Urothelium cell line (cell line): ENCODE data around the gene TRIM8.

Source experiments
- DNase-seq: peaks from one replicate; pipeline ENCODE4 v3.0.0; 2011; ENCODE audit warnings: low spot score, mixed read lengths
- FAIRE-seq: peaks from 2 replicates; lab custom pipeline; 2011; peaks lifted over from hg19 to GRCh38; lab: Jason Lieb, UNC

The TRIM8 gene

DNA sequence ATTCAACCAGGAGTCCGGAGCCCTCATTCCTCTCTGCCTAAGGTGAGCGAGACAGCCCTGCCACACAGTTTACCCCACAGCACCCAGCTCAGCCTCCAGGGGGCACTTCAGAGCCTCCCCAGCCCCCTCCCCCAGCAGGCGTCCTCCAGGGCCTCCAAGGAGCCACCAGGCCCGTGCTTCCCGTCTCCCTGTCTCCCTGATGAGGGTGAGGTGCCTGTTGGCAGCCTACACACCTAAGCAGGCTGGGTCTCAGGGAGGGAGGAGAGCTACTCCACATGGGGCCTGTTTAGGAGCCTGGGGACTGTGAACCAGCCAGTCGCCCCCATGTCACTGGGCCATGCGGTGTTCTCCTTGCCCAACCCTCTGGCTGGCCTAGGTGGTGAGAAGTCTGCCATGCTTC, 28.9 kb upstream of the TRIM8 start:
- FAIRE-seq (no peak), DNase-seq (no peak)

DNA sequence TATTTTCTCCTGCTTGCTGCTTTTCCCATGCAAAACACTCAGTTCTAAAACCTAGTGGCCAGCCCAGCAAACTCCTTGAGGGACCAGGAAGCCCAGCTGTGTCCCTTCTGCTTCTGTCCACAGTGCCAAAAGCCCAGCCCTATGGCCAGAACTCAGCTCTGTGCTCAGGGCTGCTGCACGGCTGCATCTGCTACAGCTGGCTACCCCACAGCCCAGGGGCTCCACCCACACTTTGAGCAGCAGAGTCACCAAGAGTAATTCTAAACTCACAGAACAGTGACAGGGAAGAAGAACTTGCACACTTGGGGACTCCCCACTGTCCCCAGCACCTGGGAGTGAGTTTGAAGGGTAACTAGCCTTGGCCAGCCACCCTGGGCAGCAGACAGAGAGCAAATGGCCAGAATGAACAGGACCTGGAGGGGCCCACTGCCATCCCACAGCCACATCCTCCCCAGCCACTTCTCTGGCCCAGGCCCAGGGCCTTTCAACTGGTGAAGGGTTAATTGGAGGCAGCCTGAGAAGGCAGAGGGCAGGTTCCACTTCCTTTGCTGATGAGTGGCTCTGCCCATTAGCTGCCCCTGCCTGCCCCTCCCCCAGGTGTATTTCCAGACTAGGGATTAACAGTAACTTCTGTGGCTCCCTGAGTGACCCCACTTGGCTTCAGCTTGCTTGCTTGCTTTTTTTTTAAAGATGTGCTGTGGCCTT, 28.1 kb upstream of the TRIM8 start:
- no peak for FAIRE-seq
- DNase-seq: no peak

DNA sequence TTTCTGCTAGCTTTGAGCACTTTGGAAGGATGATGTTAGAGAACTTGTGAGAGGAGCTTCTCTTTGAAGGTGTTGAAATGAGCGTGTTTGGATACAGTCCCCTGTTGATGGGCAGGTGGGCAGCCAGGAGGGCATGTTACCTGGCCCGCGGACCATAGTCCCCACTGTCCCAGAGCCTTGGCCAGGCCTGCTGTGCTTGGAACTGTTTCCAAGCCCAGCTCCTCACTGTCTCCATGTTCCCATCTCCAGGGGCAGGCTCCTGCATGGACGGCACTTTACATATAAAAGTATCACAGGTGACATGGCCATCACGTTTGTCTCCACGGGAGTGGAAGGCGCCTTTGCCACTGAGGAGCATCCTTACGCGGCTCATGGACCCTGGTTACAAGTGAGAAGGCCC, 27.2 kb upstream of the TRIM8 start:
- DNase-seq (no peak), FAIRE-seq (no peak)

DNA sequence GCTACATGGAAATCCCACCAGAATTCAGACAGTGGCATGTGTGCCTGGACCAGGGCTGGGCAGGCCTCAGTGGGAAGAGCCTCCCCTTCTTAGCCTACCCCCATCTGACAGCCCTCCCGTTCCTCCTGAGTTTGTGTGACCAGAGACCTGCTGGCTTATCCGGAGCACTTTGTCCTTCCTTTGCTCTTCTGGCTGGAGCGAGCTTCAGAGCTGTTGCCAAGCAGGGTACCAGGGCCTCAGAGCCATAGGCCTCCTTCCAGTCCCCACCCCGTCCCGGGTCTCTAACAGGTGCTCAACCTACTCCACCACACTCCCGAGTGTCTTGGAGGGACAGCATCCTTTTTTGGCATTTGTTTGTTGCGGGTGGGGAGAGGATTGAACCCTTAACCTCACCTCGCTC, 26.5 kb upstream of the TRIM8 start:
- FAIRE-seq: no peak
- DNase-seq: no peak

DNA sequence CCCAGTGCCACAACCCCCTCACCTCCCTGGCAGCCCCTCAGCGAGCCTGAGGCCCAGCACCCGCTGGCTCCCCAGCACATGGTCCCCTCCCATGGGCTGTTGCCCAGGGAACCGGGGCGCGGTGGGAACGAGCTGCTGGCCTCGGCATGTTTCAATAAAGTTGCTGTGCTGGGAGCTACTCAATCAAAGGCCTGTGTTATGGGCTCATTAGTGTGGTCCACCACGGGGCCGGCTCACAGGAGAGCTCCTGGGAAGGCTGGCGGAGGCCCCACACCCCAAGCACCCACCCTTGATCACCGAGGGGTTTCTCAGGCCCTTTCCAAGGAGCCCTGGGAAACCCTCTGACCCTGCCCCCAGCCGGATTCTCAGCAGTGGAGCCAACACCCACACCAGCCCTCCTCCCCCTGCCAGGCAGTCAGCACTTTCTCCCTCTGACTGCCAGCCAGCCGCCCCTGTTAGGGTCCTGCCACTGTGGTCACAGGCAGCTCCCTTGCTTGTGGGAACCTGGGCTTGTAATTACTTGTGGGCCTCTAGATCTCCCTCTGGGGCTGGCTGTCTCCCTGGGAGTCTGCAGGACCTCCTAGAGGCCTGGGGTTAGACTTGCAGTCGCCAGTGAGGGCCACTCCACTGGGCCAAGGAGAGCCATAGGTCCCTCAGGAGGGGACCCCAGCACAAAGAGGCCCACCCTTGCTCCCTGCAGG, 24.8 kb upstream of the TRIM8 start:
- FAIRE-seq (no peak), DNase-seq (no peak)

DNA sequence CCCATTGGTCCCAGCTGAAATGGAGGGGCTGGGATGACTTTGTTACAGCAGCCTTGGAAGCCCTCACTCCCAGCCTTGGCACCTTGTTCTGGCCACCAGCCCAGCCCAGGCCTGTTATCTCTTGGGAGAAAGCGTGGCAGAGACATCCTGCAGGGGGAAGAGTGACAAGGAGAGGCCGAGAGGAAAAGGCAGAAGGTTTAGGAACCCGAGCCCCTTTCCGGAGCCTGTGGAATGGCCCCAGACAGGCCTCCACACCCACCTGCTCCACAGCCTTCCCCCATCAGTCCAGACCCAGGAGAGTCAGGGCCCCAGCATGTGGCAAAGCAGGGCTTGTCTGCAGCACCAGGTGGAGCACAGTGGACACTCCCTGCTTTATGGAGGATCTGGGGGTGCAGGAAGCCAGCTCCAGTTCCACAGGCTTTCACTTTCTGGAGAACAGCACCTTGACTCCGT, 24.1 kb upstream of the TRIM8 start:
- DNase-seq: no peak
- no peak for FAIRE-seq

DNA sequence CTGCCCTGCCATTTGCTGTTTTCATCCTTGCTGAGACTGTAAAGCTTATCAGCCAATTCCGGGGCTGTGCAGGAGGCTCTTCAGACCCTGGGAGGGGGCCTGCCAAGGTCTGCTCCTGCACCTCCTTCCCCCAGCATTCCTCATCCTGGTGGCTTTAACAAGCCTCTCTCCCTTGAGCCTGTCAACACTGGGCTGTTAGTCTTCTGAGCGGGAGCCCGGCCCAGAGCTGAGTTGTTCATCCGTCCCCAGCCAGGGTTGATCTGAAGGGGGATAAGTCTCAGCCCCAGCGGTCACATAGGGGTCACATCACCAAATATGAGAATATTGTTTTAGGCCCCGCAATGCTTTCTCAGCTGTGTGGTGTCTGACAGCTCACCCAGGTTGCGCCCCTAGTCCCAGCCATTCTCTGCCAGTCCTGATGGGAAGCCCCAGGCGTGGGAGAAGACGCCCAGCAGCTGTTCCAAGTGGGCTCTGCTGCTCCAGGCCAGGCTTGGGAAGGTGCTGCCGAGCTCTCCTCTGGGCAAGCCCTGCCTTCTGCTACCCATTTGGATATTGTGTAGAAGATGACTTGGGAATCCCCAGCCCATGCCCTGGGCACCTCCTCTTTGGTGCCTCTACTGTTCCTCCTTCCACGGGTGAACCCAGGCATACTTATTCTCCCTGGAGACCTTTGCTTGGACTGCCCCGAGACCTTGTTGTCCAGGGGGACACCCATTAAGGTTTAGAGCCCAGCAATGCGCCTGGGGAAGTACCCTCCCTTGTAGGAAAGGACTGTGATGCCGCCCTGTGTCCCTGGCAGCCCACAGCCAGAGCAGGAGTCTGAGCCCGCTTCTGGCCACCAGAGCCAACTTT, 23.5 kb upstream of the TRIM8 start:
- no peak for DNase-seq
- FAIRE-seq: no peak

DNA sequence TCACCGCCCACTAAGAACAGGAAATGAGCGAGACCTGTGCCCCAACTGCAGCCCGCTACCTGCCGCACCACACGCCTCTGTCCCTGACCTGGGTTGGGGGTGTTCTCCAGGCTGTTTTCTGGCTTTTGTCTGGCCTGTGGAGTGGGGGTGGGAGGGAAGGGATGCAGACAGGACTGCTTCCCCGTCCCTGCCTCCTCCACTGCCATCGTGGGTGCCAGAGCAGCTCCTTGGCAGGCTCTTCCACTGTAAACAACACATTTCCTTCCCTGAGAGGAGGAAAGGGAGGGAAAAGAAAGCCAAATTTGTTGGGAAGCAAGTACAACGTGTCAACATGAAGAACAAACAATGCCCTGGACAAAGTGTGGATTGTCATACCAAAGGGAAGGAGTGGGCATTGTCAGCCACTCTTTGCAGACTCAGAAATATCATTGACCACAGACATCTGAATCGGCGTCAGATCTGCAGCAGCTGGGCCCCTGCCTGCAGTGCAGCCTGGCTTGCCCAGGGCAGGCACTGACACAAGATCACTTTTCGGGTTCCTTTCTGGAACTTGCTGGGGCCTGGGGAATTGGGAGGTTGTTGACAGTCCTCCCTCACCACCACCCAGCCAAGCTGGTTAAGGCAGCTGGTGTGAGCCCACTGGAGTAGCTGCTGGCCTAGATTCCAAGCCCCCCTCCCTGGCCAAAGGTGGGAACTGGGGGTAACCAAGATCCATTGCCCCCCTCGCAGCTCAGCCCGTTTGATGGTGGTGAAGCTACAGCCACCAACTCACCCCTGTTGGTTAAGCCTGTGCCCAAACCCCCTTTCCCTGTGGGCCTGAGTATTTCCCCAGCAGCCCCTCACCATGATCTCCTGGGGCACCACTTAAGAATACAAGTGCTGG, 22.6 kb upstream of the TRIM8 start:
- DNase-seq (no peak), FAIRE-seq (peak; percentile 37)

GRCh38 chr10:102624094-102624493, 20.2 kb upstream of the TRIM8 start:
- no peak for FAIRE-seq
- no peak for DNase-seq

DNA sequence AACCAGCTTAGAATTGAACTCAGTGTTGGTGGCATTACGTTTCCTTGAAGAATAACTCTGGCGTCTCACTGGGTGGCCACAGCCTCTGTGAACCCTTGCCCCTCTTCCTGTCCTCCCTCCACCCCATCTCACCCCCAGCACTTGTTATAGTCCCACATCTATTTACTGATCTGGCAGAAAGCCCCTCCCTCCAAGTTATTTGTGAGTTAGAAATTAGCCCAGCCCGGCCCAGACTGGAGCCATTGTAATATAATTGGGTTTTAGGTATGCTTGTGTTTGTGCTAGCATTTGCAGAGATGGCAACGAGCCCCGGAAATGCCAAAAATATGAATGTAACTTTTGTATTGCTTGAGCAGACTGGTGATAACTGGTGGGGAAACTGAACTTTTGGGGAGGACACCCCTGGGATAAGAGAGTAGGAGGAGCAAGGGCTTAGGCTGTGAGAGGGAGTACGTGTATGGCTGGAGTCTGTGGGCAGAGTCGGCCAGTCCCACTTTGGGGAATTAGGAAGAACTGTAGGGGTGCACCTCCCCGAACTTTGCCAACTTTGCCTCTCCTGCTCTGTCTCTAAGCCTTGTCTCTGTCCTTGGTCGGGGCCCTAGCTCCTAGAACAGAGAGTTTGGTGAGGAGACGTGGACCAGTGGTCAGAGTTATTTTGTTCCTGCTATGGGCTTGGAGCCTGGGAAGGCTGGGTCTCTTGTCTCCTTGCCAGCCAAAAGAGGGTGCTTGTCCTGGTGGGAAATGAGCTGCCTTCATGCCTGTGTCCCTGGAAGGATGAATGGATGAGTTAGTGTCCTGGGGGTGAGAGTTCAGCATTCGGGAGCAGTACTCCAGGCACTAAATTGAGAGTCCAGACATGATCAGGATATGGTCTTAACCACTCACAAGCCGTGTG, 19.3 kb upstream of the TRIM8 start:
- FAIRE-seq (no peak), DNase-seq (no peak)

- DNase-seq: no peak
- no peak for FAIRE-seq
These were observed 18.1 kb upstream of the TRIM8 start for GRCh38 chr10:102626026-102626685.

DNA sequence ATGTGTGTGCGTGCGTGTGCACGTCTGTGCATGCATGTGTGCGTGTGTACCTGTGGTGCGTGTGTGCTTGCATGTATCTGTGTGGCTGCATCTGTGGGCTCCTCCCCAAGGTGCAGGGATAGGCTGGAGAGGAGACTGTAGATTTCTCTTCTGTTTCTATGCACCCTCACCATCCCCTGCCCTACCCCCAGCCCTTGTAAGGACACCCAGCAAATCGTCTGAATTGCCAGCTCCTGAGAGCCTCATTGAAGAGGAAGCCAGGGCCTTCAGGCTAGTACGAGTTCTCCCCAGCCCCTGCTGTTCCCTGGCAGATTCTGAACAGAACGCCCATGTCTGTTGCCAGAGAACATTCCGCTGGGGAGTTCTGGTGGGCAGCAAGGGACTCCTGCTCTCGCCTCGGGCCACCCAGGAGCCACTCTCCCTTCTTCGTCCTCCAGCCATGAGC, 17.0 kb upstream of the TRIM8 start:
- DNase-seq (no peak), FAIRE-seq (peak; percentile 92)

DNA sequence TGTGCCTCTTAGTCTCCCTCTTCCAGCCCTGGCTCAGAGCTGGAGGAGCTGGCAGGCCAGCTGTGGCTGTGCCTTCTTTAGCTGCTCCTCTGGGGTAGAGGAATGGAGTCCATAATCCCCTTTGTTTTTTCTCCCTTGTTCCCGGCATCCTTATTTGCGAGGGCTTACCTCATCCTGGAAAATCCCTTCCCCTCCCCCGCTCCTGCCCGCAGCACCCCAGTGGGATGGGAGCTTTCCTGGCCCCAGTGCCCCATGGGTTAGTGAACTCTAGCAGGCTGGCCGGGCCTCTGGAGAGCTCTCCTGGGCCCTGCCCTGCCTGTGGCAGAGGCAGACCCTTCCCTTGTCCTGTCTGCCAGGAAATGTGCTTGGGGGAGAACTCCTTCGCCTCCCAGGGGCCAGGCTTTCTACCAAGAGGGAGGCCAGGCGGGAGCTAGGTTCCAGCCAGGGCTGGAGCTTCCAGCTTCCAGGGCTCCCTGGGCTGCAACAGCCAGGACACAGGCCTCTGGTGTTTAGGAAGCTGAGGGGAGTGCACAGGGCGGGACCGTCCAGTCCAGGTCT, 16.5 kb upstream of the TRIM8 start:
- FAIRE-seq (no peak), DNase-seq (peak; percentile 53)

GRCh38 chr10:102628451-102628911, 15.8 kb upstream of the TRIM8 start:
- FAIRE-seq: peak; percentile 83
- DNase-seq: peak; percentile 74

GRCh38 chr10:102629661-102630614, 14.3 kb upstream of the TRIM8 start:
- peak; percentile 90 for FAIRE-seq
- DNase-seq: peak; percentile 88

DNA sequence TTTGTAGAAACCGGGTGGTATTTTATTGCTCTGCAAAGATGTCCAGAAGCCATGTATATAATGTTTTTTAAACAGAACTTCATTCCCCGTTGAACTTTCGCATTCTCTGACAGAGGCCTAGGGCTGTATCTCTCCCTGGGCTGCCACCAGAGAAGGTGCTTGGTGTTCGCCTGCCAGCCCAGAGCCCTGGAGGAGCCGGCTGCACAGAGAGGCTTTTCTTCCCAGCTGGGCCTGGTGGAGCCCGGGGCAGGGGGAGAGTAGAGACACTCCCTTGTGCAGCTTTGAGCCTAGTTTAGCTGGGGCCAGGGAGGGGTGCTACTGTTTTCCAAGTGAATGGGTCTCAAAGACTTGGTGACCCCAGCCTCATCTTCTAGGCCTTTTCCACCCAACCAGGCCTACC, 13.6 kb upstream of the TRIM8 start:
- no peak for DNase-seq
- FAIRE-seq: no peak
